SH-SY5Y (cell line): ENCODE results near the gene NLRP12.

Experiments
- GATA2 ChIP-seq: IDR thresholded peaks from 2 replicates; pipeline ENCODE4 v1.6.1; 2011; ENCODE audit warnings: mild to moderate bottlenecking, low read depth, low read length
- GATA3 ChIP-seq: IDR thresholded peaks from 2 replicates; pipeline ENCODE4 v1.6.1; 2011; ENCODE audit warnings: low read depth, mild to moderate bottlenecking, low read length, moderate library complexity

GRCh38 chr19:53864308-53864836 lies 40.3 kb upstream of the NLRP12 start:
- TF ChIP-seq GATA2 (no peak), GATA3 (no peak)
